Measurements from ENCODE around the gene TNNI2.
"Not testable (repeated sequence)": the region's sequence is repeated elsewhere in the genome, so short reads cannot be mapped to it uniquely, and the experiment has no call there.

TNNI2 gene

DNA sequence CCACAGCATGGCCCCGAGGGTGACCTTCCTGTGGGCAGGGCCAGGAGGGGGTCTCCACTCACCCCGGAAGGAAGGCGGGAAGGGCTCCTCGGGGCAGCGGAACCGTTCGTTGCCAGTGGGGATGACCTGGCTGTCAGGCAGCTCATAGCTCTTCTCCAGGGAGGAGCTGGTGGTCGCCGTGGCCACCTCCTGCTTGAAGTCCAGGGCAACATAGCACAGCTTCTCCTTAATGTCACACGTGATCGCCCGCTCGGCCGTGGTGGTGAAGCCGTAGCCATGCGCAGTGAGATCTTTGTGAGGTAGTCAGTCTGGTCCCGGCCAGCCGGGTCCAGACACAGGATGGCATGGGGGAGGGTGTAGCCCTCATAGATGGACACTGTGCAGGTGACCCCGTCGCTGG lies 35.5 kb upstream of the TNNI2 start:
- TF ChIP-seq, protein P1, sequence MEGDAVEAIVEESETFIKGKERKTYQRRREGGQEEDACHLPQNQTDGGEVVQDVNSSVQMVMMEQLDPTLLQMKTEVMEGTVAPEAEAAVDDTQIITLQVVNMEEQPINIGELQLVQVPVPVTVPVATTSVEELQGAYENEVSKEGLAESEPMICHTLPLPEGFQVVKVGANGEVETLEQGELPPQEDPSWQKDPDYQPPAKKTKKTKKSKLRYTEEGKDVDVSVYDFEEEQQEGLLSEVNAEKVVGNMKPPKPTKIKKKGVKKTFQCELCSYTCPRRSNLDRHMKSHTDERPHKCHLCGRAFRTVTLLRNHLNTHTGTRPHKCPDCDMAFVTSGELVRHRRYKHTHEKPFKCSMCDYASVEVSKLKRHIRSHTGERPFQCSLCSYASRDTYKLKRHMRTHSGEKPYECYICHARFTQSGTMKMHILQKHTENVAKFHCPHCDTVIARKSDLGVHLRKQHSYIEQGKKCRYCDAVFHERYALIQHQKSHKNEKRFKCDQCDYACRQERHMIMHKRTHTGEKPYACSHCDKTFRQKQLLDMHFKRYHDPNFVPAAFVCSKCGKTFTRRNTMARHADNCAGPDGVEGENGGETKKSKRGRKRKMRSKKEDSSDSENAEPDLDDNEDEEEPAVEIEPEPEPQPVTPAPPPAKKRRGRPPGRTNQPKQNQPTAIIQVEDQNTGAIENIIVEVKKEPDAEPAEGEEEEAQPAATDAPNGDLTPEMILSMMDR (IDR thresholded peaks at IDR 0.05; ENCODE audit: extremely low read depth, insufficient read depth, missing control alignments): no peak
- in situ Hi-C loops (cut with MboI; ENCODE audit: low pct_unique_long_range_greater_than_20kb, low sequenced_read_pairs, unreplicated experiment): no loop called here
- DNase-seq (ENCODE audit: low spot score): no peak

DNA sequence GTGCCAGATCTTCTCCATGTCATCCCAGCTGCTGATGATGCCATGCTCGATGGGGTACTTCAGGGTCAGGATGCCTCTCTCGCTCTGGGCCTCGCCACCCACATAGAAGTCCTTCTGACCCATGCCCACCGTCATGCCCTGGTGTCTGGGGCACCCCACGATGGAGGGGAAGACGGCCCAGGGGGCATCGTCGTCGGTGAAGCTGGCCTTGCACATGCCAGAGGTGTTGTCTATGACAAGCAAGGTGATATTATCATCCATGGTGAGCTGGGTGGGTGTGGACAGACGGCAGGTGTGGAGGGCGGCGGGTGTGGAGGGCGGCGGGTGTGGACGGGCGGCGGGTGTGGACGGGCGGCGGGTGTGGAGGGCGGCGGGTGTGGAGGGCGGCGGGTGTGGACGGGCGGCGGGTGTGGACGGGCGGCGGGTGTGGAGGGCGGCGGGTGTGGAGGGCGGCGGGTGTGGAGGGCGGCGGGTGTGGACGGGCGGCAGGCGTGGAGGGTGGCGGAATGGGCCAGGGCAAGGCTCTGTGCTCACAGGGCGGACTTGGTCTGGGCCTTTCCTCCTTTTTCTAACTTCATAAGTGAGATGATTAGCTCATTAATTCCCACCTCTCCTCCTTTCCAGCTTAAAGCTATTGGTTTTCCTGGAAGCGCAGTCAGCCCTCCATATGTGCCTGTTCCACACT lies 34.8 kb upstream of the TNNI2 start:
- in situ Hi-C loops (cut with MboI; ENCODE audit: low pct_unique_long_range_greater_than_20kb, low sequenced_read_pairs, unreplicated experiment); DNase-seq (ENCODE audit: low spot score): not testable (repeated sequence)

DNA sequence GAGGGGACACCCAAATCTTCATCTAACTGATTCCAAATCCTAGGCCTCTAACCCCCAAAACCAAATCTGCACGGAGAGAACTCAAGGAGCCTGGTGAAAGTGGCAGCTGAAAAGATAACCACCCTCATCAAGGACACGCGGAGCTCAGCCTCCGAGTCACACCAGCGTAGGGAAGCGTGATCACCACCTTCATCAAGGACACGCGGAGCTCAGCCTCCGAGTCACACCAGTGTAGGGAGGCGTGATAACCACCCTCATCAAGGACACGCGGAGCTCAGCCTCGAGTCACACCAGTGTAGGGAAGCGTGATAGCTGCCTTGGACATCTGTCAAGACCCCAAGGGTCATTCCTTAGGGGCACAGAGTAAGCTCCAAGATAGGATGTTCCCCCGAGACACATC lies 33.3 kb upstream of the TNNI2 start:
- in situ Hi-C loops (cut with MboI; ENCODE audit: low pct_unique_long_range_greater_than_20kb, low sequenced_read_pairs, unreplicated experiment): no loop called here
- DNase-seq (ENCODE audit: low spot score): no peak
- TF ChIP-seq, protein P1 (IDR thresholded peaks at IDR 0.05; ENCODE audit: extremely low read depth, insufficient read depth, missing control alignments): no peak

DNA sequence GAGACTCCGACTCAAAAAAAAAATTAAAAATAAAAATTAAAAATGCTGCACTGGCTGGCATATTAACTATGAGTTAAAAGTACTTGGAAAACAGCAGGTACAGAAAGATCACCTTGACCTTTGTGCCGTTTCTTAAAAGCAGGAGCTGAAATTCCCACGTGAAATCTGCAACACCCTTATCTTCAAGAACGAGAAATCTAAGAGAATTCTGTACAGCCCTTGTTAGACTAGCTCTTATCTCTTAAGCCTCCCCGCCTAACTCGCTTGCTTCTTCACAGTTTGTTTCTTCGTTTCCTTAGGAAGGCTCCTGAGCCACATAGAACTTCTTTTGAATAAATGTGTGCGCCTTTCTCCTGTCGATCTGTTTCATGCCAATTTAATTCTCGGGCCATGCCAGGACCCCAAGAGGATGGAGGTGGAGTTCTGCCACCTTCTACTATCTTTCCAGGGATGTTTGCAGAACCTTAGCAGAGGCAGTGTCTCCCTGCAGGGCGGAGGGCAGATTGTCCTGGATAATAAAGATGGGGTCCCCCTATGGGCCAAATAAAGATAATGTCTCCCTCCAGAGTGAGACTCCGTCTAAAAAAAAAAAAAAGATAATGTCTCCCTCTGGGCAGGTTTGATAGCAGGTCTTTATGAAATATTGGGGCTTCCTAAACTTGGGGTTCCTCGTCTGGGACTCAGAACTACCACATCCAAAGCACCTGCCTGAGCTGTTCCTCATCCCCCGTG lies 31.4 kb upstream of the TNNI2 start:
- TF ChIP-seq, protein P1 (IDR thresholded peaks at IDR 0.05; ENCODE audit: extremely low read depth, insufficient read depth, missing control alignments): no peak
- in situ Hi-C loops (cut with MboI; ENCODE audit: low pct_unique_long_range_greater_than_20kb, low sequenced_read_pairs, unreplicated experiment): no loop called here
- DNase-seq (ENCODE audit: low spot score): no peak

DNA sequence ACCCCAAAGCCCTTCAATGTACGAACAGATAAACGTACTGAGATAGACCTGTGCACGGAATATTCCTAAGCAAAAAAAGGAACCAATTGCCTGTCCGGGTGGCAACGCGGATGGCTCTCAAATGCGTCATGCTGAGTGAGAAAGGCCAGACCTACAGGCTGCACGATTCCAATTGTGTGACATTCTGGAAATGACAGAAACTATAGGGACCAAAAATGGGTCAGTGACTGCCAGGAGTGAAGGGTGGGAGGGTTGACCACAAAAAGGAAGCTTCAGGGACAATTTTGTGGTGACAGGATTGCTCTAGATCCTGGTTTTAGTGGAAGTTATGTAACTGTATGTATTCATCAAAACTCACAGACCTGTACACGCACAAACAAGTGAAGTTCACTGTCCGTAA lies 28.0 kb upstream of the TNNI2 start:
- in situ Hi-C loops (cut with MboI; ENCODE audit: low pct_unique_long_range_greater_than_20kb, low sequenced_read_pairs, unreplicated experiment): no loop called here
- TF ChIP-seq, protein P1 (IDR thresholded peaks at IDR 0.05; ENCODE audit: extremely low read depth, insufficient read depth, missing control alignments): no peak
- DNase-seq (ENCODE audit: low spot score): no peak

DNA sequence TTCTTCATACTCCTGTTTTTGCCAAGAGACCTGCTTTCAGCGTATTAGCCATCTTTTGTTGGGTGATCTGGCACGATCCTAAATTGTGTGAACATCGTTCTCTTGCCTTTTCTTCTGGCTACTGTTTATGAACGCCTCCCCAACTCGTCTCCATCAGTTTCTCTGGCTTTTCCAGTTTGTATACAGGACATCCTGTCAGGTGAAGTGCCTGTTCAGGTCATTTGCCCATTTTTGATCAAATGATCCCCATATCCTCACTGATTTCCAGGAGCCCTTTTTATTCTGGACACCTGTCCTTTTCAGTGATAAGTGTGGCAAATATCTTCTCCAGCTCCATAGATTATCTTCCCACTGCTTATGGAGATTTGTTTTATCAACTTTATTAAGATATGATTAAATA lies 26.5 kb upstream of the TNNI2 start:
- in situ Hi-C loops (cut with MboI; ENCODE audit: low pct_unique_long_range_greater_than_20kb, low sequenced_read_pairs, unreplicated experiment): no loop called here
- TF ChIP-seq, protein P1 (IDR thresholded peaks at IDR 0.05; ENCODE audit: extremely low read depth, insufficient read depth, missing control alignments): no peak
- no peak for DNase-seq (ENCODE audit: low spot score)

DNA sequence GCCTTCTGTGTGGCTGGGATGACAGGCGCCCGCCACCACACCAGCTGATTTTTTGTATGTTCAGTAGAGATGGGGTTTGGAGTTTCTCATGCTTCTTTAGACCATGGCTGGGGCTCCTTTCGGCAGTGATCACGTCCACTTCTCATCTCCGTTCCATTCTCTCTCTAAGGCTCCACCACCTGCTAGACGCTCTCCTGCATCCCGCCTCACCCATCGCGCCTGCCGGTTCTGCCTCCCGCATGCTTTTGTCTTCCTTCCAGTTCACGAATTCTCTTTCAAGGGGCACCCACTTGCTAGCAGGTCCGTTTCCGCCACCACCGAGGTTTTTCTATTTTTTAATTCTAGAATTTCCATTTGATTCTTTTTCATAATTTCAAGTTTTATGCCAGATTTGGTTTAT lies 26.0 kb upstream of the TNNI2 start:
- no peak for DNase-seq (ENCODE audit: low spot score)
- in situ Hi-C loops (cut with MboI; ENCODE audit: low pct_unique_long_range_greater_than_20kb, low sequenced_read_pairs, unreplicated experiment): no loop called here
- TF ChIP-seq, protein P1 (IDR thresholded peaks at IDR 0.05; ENCODE audit: extremely low read depth, insufficient read depth, missing control alignments): no peak

DNA sequence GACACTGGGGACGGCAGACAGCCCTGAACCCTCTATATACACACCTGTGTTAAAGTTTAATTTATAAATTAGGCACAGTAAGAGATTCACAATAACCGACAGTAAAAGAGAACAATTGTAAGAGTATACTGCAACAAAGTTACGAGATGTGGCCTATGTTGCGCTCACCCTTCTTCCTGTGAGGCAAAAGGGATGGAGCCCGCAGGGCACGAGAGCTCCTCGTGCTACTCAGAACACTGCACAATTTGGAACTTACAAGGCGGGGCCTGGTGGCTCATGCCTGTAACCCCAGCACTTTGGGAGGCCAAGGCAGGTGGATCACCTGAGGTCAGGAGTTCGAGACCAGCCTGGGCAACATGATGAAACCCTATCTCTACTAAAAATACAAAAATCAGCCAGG lies 25.4 kb upstream of the TNNI2 start:
- in situ Hi-C loops (cut with MboI; ENCODE audit: low pct_unique_long_range_greater_than_20kb, low sequenced_read_pairs, unreplicated experiment); DNase-seq (ENCODE audit: low spot score): not testable (repeated sequence)
